ENCODE results near the gene DNAI1. TPM values are rescaled to one million over a fixed set of nuclear protein-coding genes. Genes with fewer than 3 reads are reported as not detected.
A peak's percentile ranks its signal among the peaks of the same experiment; 100 is the strongest.

DNAI1 gene
- total RNA-seq, result 10 to 100 TPM in 1 of 8 experiments, 1 to 10 TPM in 6, under 1 TPM in 1; 0.61 to 11.5 (median 2.4) TPM

- ATAC-seq (replicated peaks in 6 of 8), result peak; percentile 79 to 94 (median 82)
- peaks cover 30 to 34% of the 10 kb centered on the region in 2 donors for H3K4me1 ChIP-seq (replicated peaks in 1 of 2)
- 0 to 3% (median 0%) methylated on average over 1 to 6 of the region's 94 CpGs; no CpG with 5 or more reads in 3 of the 10 experiments for WGBS, 10 experiments
- in situ Hi-C loops (cut with MboI; ENCODE audit: low pct_unique_long_range_greater_than_20kb in 2 of 9, low sequenced_read_pairs in 9 of 9, unreplicated experiment in 9 of 9), result no loop called here
- peak within 1 kb of the TSS; percentile 93 to 96 for H3K27ac ChIP-seq
- peak within 1 kb of the TSS; percentile 55 to 77 (median 70) for H3K4me3 ChIP-seq
Observed at GRCh38 chr9:34458013-34458958, at the start of gene DNAI1, which contains the start of gene FAM219A. Gene DNAI1 (plus strand): TSS chr9:34458805. CDS start chr9:34459006, 201 bp downstream. Gene FAM219A (minus strand): TSS chr9:34458570. CDS start chr9:34458263, 307 bp downstream.

- peaks cover 0 to 5% of the 10 kb centered on the region in 2 donors for H3K4me1 ChIP-seq (replicated peaks in 1 of 2)
- in situ Hi-C loops (cut with MboI; ENCODE audit: low pct_unique_long_range_greater_than_20kb in 2 of 9, low sequenced_read_pairs in 9 of 9, unreplicated experiment in 9 of 9), result loop anchor here in 2 of 9 experiments (10.0 kb wide), 1 partner anchor 86 kb away; no protein-coding TSS in a partner anchor
- peak in 1 of 8 experiments; percentile 59 for ATAC-seq (replicated peaks in 6 of 8)
- H3K27ac ChIP-seq, result no peak overlapping the region
- H3K4me3 ChIP-seq, result no peak overlapping the region
- 33 to 100% (median 83%) methylated on average over 1 to 2 of the region's 2 CpGs; no CpG with 5 or more reads in 4 of the 10 experiments for WGBS, 10 experiments
Observed at GRCh38 chr9:34409154-34409553, 49.5 kb upstream of the DNAI1 start.

GRCh38 chr9:34412336-34412735 lies 46.3 kb upstream of the DNAI1 start:
- ATAC-seq (replicated peaks in 6 of 8), result no peak
- Histone ChIP-seq H3K4me1 (replicated peaks in 1 of 2) (peaks cover 0 to 5% of the 10 kb centered on the region in 2 donors), H3K4me3 (no peak overlapping the region), H3K27ac (no peak overlapping the region)
- in situ Hi-C loops (cut with MboI; ENCODE audit: low pct_unique_long_range_greater_than_20kb in 2 of 9, low sequenced_read_pairs in 9 of 9, unreplicated experiment in 9 of 9), result no loop called here
- 0 to 100% (median 89%) methylated on average over 1 of the region's 1 CpG; no CpG with 5 or more reads in 1 of the 10 experiments for WGBS, 10 experiments

DNA sequence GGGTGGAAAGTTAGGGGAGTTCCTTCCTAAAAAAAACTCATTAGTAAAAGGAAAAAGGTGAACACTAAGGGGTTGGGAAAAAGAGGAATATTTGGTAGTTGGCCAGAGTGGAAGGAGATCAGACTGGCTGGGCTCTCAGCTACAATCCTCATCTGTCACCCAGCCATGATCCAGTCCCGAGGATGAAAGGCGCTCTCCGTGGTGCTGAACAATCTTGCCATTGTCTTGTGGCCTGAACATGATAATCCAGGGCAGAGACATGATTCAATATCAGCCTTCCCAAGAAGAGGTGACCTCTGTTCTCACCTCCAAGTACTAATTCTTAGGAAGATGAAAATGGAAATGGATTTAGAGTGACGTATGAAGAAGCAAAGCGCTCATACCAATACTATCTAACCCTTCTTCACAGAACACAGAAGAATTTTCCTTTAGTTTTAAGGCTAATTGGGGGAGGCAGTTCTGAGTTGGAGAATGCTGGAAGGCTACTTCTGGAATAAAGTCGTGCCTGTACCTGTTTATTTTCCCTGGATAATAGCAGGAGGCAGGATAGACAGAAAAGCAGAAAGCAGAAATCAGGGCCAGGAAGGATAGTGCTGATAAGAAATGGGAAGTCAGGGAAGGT lies 45.3 kb upstream of the DNAI1 start:
- Histone ChIP-seq H3K4me1 (replicated peaks in 1 of 2) (peaks cover 0 to 5% of the 10 kb centered on the region in 2 donors), H3K4me3 (no peak overlapping the region), H3K27ac (no peak overlapping the region)
- in situ Hi-C loops (cut with MboI; ENCODE audit: low pct_unique_long_range_greater_than_20kb in 2 of 9, low sequenced_read_pairs in 9 of 9, unreplicated experiment in 9 of 9), result no loop called here
- WGBS, 10 experiments, result 0 to 48% (median 19%) methylated on average over 1 to 6 of the region's 6 CpGs; no CpG with 5 or more reads in 1 of the 10 experiments
- peak in 5 of 8 experiments; percentile 46 to 81 (median 64) for ATAC-seq (replicated peaks in 6 of 8)

- in situ Hi-C loops (cut with MboI; ENCODE audit: low pct_unique_long_range_greater_than_20kb in 2 of 9, low sequenced_read_pairs in 9 of 9, unreplicated experiment in 9 of 9), result no loop called here
- ATAC-seq (replicated peaks in 6 of 8), result no peak
- no peak overlapping the region for H3K4me3 ChIP-seq
- no peak overlapping the region for H3K27ac ChIP-seq
- no peaks in the 10 kb centered on the region for H3K4me1 ChIP-seq (replicated peaks in 1 of 2)
- WGBS, 10 experiments, result 95 to 100% (median 98%) methylated on average over 3 of the region's 3 CpGs; no CpG with 5 or more reads in 6 of the 10 experiments
Observed at GRCh38 chr9:34417734-34418133, 40.9 kb upstream of the DNAI1 start.

- Histone ChIP-seq H3K4me3 (no peak overlapping the region), H3K27ac (no peak overlapping the region), H3K4me1 (replicated peaks in 1 of 2) (no peaks in the 10 kb centered on the region)
- in situ Hi-C loops (cut with MboI; ENCODE audit: low pct_unique_long_range_greater_than_20kb in 2 of 9, low sequenced_read_pairs in 9 of 9, unreplicated experiment in 9 of 9), result no loop called here
- ATAC-seq (replicated peaks in 6 of 8), result no peak
- 0 to 100% (median 73%) methylated on average over 1 to 4 of the region's 4 CpGs; no CpG with 5 or more reads in 1 of the 10 experiments for WGBS, 10 experiments
Observed at GRCh38 chr9:34419716-34420504, 38.7 kb upstream of the DNAI1 start.

- in situ Hi-C loops (cut with MboI; ENCODE audit: low pct_unique_long_range_greater_than_20kb in 2 of 9, low sequenced_read_pairs in 9 of 9, unreplicated experiment in 9 of 9), result no loop called here
- 49 to 92% (median 60%) methylated on average over 1 to 5 of the region's 5 CpGs; no CpG with 5 or more reads in 3 of the 10 experiments for WGBS, 10 experiments
- Histone ChIP-seq H3K27ac (no peak overlapping the region), H3K4me3 (no peak overlapping the region), H3K4me1 (replicated peaks in 1 of 2) (peaks cover 13 to 37% of the 10 kb centered on the region in 2 donors)
- no peak for ATAC-seq (replicated peaks in 6 of 8)
Observed at GRCh38 chr9:34426347-34427074, 32.1 kb upstream of the DNAI1 start.

- no peak for ATAC-seq (replicated peaks in 6 of 8)
- Histone ChIP-seq H3K4me1 (replicated peaks in 1 of 2) (peaks cover 22 to 48% of the 10 kb centered on the region in 2 donors), H3K4me3 (no peak overlapping the region), H3K27ac (no peak overlapping the region)
- in situ Hi-C loops (cut with MboI; ENCODE audit: low pct_unique_long_range_greater_than_20kb in 2 of 9, low sequenced_read_pairs in 9 of 9, unreplicated experiment in 9 of 9), result no loop called here
- 70 to 100% (median 90%) methylated on average over 1 to 2 of the region's 2 CpGs; no CpG with 5 or more reads in 4 of the 10 experiments for WGBS, 10 experiments
Observed at GRCh38 chr9:34428325-34428958, 30.2 kb upstream of the DNAI1 start.

DNA sequence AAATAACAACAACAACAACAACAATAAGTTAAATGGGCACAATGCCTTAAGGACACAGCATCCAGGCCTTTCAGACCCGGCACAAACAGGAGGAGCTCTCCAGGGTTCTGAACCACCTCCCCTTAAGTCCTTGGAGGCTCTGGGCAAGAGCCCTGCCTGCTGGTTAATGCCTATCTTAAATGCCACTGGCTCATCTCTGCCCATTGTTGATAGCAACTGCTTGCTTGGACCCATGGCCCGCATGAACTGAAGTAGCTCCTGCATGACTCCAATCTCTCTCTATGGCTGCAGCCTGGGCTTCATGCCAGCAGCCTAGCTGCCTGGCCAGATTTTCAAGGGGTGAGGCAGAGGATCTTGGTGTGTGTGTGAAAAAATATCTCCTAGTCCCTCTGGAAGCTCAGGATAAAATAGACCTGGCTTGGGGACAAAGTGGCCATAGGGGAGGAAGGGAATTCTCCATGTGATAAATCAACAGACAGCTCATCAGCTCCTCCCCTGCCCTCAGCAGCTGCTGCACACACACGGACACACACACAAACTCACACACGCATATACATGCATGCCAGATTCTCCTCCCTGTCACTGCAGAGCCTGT lies 27.7 kb upstream of the DNAI1 start:
- Histone ChIP-seq H3K27ac (peak overlapping the region; percentile 55 to 82), H3K4me1 (replicated peaks in 1 of 2) (peaks cover 22 to 48% of the 10 kb centered on the region in 2 donors), H3K4me3 (no peak overlapping the region)
- in situ Hi-C loops (cut with MboI; ENCODE audit: low pct_unique_long_range_greater_than_20kb in 2 of 9, low sequenced_read_pairs in 9 of 9, unreplicated experiment in 9 of 9), result loop anchor here in 1 of 9 experiments (10.0 kb wide), 2 partner anchors 64 to 174 kb away; no protein-coding TSS in a partner anchor
- peak; percentile 86 to 96 (median 92) for ATAC-seq (replicated peaks in 6 of 8)
- WGBS, 10 experiments, result 0 to 35% (median 19%) methylated on average over 1 to 4 of the region's 4 CpGs; no CpG with 5 or more reads in 4 of the 10 experiments

GRCh38 chr9:34431667-34432066 lies 26.9 kb upstream of the DNAI1 start:
- peak in 4 of 8 experiments; percentile 11 to 89 (median 69) for ATAC-seq (replicated peaks in 6 of 8)
- 0 to 100% (median 38%) methylated on average over 1 to 2 of the region's 2 CpGs; no CpG with 5 or more reads in 3 of the 10 experiments for WGBS, 10 experiments
- H3K27ac ChIP-seq, result peak overlapping the region in 1 of 2 donors; percentile 82
- in situ Hi-C loops (cut with MboI; ENCODE audit: low pct_unique_long_range_greater_than_20kb in 2 of 9, low sequenced_read_pairs in 9 of 9, unreplicated experiment in 9 of 9), result loop anchor here in 1 of 9 experiments (10.0 kb wide), 2 partner anchors 63 to 173 kb away; no protein-coding TSS in a partner anchor
- H3K4me3 ChIP-seq, result no peak overlapping the region
- H3K4me1 ChIP-seq (replicated peaks in 1 of 2), result peaks cover 22 to 42% of the 10 kb centered on the region in 2 donors
